Rectal smooth muscle tissue (tissue), 1 donor: ENCODE results near the gene ENDOD1.
"Not testable (repeated sequence)": the region's sequence is repeated elsewhere in the genome, so short reads cannot be mapped to it uniquely, and the experiment has no call there.

Experiments
- H3K27ac ChIP-seq: one replicate; pipeline ENCODE4 v1.7.0; 2013; ENCODE audit warnings: low read depth, low read length, inconsistent platforms
- H3K27me3 ChIP-seq: one replicate; pipeline ENCODE4 v1.7.0; 2013; ENCODE audit warnings: low read length; ENCODE audit not compliant: control insufficient read depth, insufficient read depth
- H3K36me3 ChIP-seq: one replicate; pipeline ENCODE4 v1.7.0; 2013; ENCODE audit warnings: low read length; ENCODE audit not compliant: control insufficient read depth, insufficient read depth
- H3K4me1 ChIP-seq: one replicate; pipeline ENCODE4 v1.7.0; 2013; ENCODE audit warnings: low read length; ENCODE audit not compliant: control insufficient read depth, insufficient read depth
- H3K4me3 ChIP-seq: one replicate; pipeline ENCODE4 v1.7.0; 2013; ENCODE audit warnings: low read length
- H3K9ac ChIP-seq: one replicate; pipeline ENCODE4 v1.7.0; 2013; ENCODE audit warnings: low read length

ENDOD1 gene

DNA sequence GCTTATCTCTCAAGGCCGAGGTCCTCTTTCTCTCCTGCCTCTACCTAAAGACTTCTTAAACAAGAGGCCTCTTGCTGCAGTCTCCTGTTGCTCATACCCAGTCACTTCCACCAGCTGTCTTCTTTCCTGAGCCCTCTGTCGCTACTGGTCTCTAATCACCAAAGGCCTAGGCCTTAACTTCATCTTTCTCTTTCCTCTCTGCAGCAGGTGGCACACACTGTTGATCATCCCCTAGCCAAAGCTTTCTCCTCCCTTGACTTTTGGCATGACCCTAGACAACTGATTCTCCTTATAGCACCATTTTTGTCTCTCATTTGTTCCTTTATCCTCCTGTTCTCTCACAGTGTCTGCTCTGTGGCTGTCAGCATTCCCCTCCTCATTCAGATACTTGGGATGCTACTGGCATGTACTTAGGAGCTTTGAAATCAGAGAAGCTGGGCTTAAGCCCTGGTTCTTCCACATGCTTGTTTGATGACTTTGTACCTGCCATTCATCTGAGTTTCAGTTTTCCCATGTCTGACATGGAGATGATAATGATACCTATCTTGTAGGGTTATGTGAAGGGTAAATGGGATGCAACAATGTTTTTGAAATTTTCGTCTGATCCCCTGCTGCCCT, 22.4 kb downstream of the ENDOD1 start:
- H3K27ac ChIP-seq: no peak overlapping the region
- H3K4me1 ChIP-seq: no peaks in the 10 kb centered on the region
- no peak overlapping the region for H3K4me3 ChIP-seq
- no peaks in the 10 kb centered on the region for H3K36me3 ChIP-seq
- H3K9ac ChIP-seq: no peak overlapping the region
- H3K27me3 ChIP-seq: no peaks in the 10 kb centered on the region

GRCh38 chr11:95115597-95115996, 26.0 kb downstream of the ENDOD1 start:
- no peaks in the 10 kb centered on the region for H3K36me3 ChIP-seq
- no peak overlapping the region for H3K4me3 ChIP-seq
- no peak overlapping the region for H3K9ac ChIP-seq
- H3K27ac ChIP-seq: no peak overlapping the region
- H3K27me3 ChIP-seq: no peaks in the 10 kb centered on the region
- no peaks in the 10 kb centered on the region for H3K4me1 ChIP-seq

DNA sequence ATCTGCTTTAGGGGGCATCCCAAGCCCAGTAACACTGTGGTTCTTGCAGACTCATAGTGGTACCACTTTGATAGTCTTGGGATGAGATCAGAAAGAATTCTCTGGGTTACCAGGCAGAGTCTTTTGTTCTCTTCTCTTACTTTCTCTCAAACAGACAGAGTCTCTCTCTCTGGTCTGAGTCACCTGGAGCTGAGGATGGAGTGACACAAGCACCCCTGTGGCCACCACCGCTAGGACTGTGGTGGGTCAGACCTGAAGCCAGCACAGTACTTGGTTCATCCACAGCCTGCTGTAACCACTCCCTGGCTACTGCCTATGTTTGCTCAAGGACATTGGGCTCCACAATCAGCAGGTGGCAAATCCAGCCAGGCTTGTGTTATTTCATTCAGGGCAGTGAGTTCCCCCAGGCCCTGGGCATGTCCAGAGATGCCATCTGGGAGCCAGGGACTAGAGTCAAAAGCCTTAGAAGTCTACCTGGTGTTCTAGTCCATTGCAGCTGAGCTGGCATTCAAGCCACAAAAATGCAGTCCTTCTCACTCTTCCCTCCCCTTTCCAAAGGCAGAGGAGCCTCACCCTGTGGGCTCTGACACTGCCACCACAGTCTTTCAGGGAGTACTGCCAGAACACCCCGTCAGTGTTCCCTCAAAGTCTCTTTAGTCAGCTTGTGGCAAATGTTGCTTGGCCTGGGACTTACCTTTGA, 29.9 kb downstream of the ENDOD1 start:
- no peak overlapping the region for H3K9ac ChIP-seq
- no peak overlapping the region for H3K27ac ChIP-seq
- H3K4me3 ChIP-seq: no peak overlapping the region
- H3K27me3 ChIP-seq: no peaks in the 10 kb centered on the region
- H3K36me3 ChIP-seq: no peaks in the 10 kb centered on the region
- H3K4me1 ChIP-seq: no peaks in the 10 kb centered on the region

- H3K27ac ChIP-seq: no peak overlapping the region
- H3K36me3 ChIP-seq: no peaks in the 10 kb centered on the region
- H3K4me1 ChIP-seq: no peaks in the 10 kb centered on the region
- no peaks in the 10 kb centered on the region for H3K27me3 ChIP-seq
- H3K9ac ChIP-seq: no peak overlapping the region
- H3K4me3 ChIP-seq: no peak overlapping the region
These were observed 32.1 kb downstream of the ENDOD1 start for GRCh38 chr11:95121698-95122097.

- H3K27ac ChIP-seq: no peak overlapping the region
- no peak overlapping the region for H3K4me3 ChIP-seq
- H3K36me3 ChIP-seq: no peaks in the 10 kb centered on the region
- H3K9ac ChIP-seq: no peak overlapping the region
- H3K27me3 ChIP-seq: no peaks in the 10 kb centered on the region
- H3K4me1 ChIP-seq: no peaks in the 10 kb centered on the region
These were observed 33.9 kb downstream of the ENDOD1 start for GRCh38 chr11:95123556-95123955.

DNA sequence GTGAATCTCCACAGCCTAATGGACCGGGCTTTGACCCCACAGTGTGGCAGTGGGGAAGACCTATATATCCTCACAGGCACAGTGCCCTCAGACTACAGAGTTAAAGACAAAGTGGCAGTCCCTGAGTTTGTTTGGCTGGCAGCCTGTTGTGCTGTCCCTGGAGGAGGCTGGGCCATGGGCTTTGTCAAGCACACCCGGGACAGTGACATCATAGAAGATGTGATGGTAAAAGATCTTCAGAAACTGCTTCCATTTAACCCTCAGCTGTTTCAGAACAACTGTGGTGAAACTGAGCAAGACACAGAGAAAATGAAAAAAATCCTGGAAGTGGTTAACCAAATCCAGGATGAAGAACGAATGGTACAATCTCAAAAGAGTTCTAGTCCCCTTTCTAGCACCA, 39.0 kb downstream of the ENDOD1 start:
- Histone ChIP-seq H3K27ac (no peak overlapping the region), H3K4me3 (no peak overlapping the region), H3K27me3 (no peaks in the 10 kb centered on the region), H3K36me3 (peaks cover 3% of the 10 kb centered on the region), H3K4me1 (no peaks in the 10 kb centered on the region), H3K9ac (no peak overlapping the region)

DNA sequence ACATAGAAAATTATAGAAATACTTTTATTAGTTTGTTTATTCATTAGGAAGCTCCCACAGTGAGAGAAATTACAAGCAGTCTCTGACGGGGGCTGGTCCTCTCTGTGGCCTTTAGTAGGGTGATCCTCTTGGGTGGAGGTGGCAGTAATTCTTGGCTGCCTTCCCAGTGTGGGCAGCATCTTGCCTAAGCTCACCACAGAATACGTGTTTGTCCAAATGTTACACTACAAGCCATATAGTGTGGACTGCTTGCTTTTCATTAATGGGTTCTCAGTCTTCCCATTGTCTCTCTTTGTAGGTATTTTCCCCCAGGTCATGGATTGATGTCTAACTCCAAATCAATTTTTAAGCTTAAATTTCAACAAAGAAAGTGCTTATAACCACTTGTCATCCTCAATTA, 43.3 kb downstream of the ENDOD1 start:
- Histone ChIP-seq H3K36me3 (peaks cover 3% of the 10 kb centered on the region), H3K27ac (no peak overlapping the region), H3K27me3 (no peaks in the 10 kb centered on the region), H3K4me3 (no peak overlapping the region), H3K4me1 (peaks cover 9% of the 10 kb centered on the region), H3K9ac (no peak overlapping the region)

- H3K9ac ChIP-seq: no peak overlapping the region
- H3K4me3 ChIP-seq: no peak overlapping the region
- peak overlapping the region; percentile 6 for H3K27ac ChIP-seq
- peaks cover 3% of the 10 kb centered on the region for H3K36me3 ChIP-seq
- H3K27me3 ChIP-seq: no peaks in the 10 kb centered on the region
- H3K4me1 ChIP-seq: peaks cover 9% of the 10 kb centered on the region
These were observed 44.8 kb downstream of the ENDOD1 start for GRCh38 chr11:95134491-95134890.

- no peak overlapping the region for H3K9ac ChIP-seq
- H3K27me3 ChIP-seq: no peaks in the 10 kb centered on the region
- H3K4me3 ChIP-seq: no peak overlapping the region
- peaks cover 3% of the 10 kb centered on the region for H3K36me3 ChIP-seq
- H3K27ac ChIP-seq: no peak overlapping the region
- H3K4me1 ChIP-seq: peaks cover 9% of the 10 kb centered on the region
These were observed 45.5 kb downstream of the ENDOD1 start for GRCh38 chr11:95135155-95135554.

DNA sequence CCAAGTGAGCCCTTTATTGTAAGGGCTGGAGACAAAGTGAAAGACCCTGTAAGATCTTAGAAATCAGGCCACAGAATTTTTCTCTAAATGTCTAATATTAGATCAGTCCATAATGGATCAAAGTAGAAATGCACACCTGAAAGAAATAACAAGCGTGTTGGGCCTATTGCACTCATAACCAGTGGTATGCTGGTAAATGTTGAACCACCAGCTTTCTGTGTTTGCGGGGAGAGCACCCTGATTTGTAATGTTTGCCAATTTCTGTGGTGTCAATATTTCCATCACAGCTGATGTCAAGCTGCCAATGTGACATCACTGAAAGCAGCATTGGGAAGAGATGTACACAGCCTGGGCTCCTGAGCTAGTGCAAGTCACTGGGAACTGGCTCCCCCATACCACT, 46.2 kb downstream of the ENDOD1 start:
- Histone ChIP-seq H3K36me3 (peaks cover 3% of the 10 kb centered on the region), H3K4me1 (peaks cover 9% of the 10 kb centered on the region), H3K27ac (no peak overlapping the region), H3K4me3 (no peak overlapping the region), H3K9ac (no peak overlapping the region), H3K27me3 (no peaks in the 10 kb centered on the region)

DNA sequence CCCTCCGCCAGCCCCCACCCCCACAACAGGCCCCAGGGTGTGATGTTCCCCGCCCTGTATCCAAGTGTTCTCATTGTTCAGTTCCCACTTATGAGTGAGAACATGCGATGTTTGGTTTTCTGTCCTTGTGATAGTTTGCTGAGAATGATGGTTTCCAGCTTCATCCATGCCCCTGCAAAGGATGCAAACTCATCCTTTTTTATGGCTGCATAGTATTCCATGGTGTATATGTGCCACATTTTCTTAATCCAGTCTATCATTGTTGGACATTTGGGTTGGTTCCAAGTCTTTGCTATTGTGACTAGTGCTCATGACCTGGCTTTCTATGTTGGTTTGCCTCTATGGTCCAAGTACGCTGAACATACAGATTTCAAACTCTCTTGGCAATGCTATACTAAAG, 47.1 kb downstream of the ENDOD1 start:
- not testable (repeated sequence) for H3K27ac ChIP-seq, H3K27me3 ChIP-seq, H3K36me3 ChIP-seq, H3K9ac ChIP-seq, H3K4me3 ChIP-seq, H3K4me1 ChIP-seq

- Histone ChIP-seq H3K36me3 (no peaks in the 10 kb centered on the region), H3K4me1 (peaks cover 9% of the 10 kb centered on the region), H3K9ac (no peak overlapping the region), H3K27me3 (no peaks in the 10 kb centered on the region), H3K27ac (no peak overlapping the region), H3K4me3 (no peak overlapping the region)
These were observed 47.7 kb downstream of the ENDOD1 start for GRCh38 chr11:95137299-95137698.

DNA sequence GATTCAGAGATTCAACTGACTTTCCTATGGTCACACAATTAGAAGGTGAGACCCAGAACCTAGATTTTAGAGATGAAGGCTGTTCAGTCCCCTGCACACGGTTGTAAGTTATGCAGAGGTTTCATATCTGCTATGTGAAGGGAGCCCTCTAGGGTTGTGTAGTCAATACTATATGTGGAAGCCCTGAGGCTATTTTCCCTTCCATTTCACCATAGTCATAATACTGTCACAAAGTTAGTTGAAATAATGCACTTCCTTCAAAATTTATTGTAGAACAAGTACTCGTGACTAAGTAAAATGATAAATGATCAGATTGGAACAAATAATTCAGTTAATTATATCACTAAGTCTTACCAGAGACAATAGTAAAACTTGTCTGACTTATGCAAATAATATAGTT, 48.8 kb downstream of the ENDOD1 start:
- Histone ChIP-seq H3K36me3 (no peaks in the 10 kb centered on the region), H3K27ac (no peak overlapping the region), H3K27me3 (no peaks in the 10 kb centered on the region), H3K4me1 (peaks cover 9% of the 10 kb centered on the region), H3K4me3 (no peak overlapping the region), H3K9ac (no peak overlapping the region)
